SJSA1 (cell line): ENCODE results near the gene VEPH1. TPM values are rescaled to one million over a fixed set of nuclear protein-coding genes. Genes with fewer than 3 reads are reported as not detected.
"Not testable (repeated sequence)": the region's sequence is repeated elsewhere in the genome, so short reads cannot be mapped to it uniquely, and the experiment has no call there.

Experiments
- DNase-seq, 2 experiments: peaks; one replicate each; pipeline ENCODE4 v3.0.0-alpha.2; 2015 to 2020; ENCODE audit warnings: low spot score in 2 of 2, low read depth in 1 of 2
- H3K27ac ChIP-seq: fragments of 250-450 bp; sonication (Bioruptor Pico); 2 replicates; pipeline ENCODE4 v1.5.1; 2020; ENCODE audit warnings: mild to moderate bottlenecking, moderate library complexity
- H3K27me3 ChIP-seq: fragments of 250-450 bp; sonication (Bioruptor Pico); replicated peaks from 2 replicates; pipeline ENCODE4 v1.5.1; 2020; ENCODE audit warnings: mild to moderate bottlenecking, moderate library complexity
- H3K36me3 ChIP-seq: fragments of 250-450 bp; sonication (Bioruptor Pico); 2 replicates; pipeline ENCODE4 v1.5.1; 2020; ENCODE audit warnings: mild to moderate bottlenecking
- H3K4me1 ChIP-seq: fragments of 250-450 bp; sonication (Bioruptor Pico); replicated peaks from 2 replicates; pipeline ENCODE4 v1.6.1; 2021; ENCODE audit warnings: mild to moderate bottlenecking
- H3K4me3 ChIP-seq: fragments of 250-450 bp; sonication (Bioruptor Pico); 2 replicates; pipeline ENCODE4 v1.5.1; 2020; ENCODE audit warnings: mild to moderate bottlenecking
- H3K9me3 ChIP-seq: fragments of 250-450 bp; sonication (Bioruptor Pico); replicated peaks from 2 replicates; pipeline ENCODE4 v1.5.1; 2020; ENCODE audit warnings: mild to moderate bottlenecking
- total RNA-seq: library from RNA; depleted of rRNA; stranded (reverse); fragments of >200 nt; shearing (Covaris generic); gene quantifications from 2 replicates; pipeline ENCODE4 v1.2.3, GENCODE V29; 2014

Gene VEPH1
- total RNA-seq, 1 experiment from 2014 or later = 14.3 TPM

GRCh38 chr3:157347577-157348303, 155.5 kb downstream of the VEPH1 start:
- DNase-seq = no peak
- Histone ChIP-seq H3K27me3 (no peaks in the 10 kb centered on the region), H3K9me3 (no peaks in the 10 kb centered on the region), H3K27ac (no peak overlapping the region), H3K4me1 (no peaks in the 10 kb centered on the region), H3K4me3 (no peak overlapping the region), H3K36me3 (no peaks in the 10 kb centered on the region)

GRCh38 chr3:157336252-157337009, 166.8 kb downstream of the VEPH1 start:
- no peaks in the 10 kb centered on the region for H3K36me3 ChIP-seq
- DNase-seq = peak in 1 of 2 experiments; percentile 30
- H3K4me1 ChIP-seq = peaks cover 40% of the 10 kb centered on the region
- H3K27me3 ChIP-seq = no peaks in the 10 kb centered on the region
- no peaks in the 10 kb centered on the region for H3K9me3 ChIP-seq
- H3K4me3 ChIP-seq = no peak overlapping the region
- H3K27ac ChIP-seq = peak overlapping the region; percentile 72

- H3K27ac ChIP-seq = peak overlapping the region; percentile 72
- no peaks in the 10 kb centered on the region for H3K36me3 ChIP-seq
- peak; percentile 63 to 75 for DNase-seq
- H3K4me1 ChIP-seq = peaks cover 40% of the 10 kb centered on the region
- H3K4me3 ChIP-seq = no peak overlapping the region
- no peaks in the 10 kb centered on the region for H3K9me3 ChIP-seq
- no peaks in the 10 kb centered on the region for H3K27me3 ChIP-seq
Measured at GRCh38 chr3:157335233-157336076, 167.8 kb downstream of the VEPH1 start.

DNA sequence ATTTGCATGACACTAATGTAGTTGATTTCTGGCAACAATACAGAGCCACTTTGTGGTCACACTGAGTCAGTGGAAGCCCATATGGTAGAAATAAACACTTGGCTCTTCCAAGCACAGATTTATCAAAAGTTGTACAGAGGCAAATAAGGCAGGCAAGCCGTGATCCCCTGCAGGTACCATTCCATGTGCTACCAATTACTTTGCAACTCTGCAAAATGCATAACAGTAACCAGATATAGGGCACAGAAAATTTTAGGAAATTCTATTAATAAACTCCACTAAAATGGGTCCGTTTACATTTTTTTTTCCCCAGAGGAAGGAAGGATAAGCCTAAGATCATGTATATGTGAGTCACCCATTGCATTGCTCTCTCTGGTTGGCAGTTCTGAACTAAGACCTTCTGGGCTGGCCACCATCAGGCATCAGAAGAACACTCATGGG, 169.6 kb downstream of the VEPH1 start:
- Histone ChIP-seq H3K36me3 (no peaks in the 10 kb centered on the region), H3K27ac (peak overlapping the region; percentile 72), H3K4me3 (no peak overlapping the region), H3K9me3 (no peaks in the 10 kb centered on the region), H3K27me3 (no peaks in the 10 kb centered on the region), H3K4me1 (peaks cover 40% of the 10 kb centered on the region)
- peak in 1 of 2 experiments; percentile 69 for DNase-seq

DNA sequence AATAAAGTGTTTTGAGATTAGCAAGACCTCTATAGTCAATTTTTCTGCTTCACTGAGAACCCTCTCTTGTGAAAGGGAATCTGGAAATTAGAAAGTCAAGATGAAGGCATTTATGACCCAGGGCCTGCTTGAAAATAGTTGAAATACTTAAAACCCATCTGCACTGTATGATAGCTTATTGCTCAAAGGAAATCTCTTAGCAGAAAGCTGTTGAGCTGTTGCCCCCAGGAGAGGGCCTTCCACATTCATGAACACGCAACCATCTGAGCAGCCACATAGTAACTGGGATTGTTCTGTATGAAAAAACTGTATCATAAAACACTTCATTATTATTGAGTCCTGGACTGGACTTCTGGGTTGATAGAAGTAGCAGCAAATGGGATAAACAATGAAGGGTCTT, 173.0 kb downstream of the VEPH1 start:
- H3K36me3 ChIP-seq = no peaks in the 10 kb centered on the region
- no peak for DNase-seq
- H3K4me1 ChIP-seq = peaks cover 24% of the 10 kb centered on the region
- no peaks in the 10 kb centered on the region for H3K27me3 ChIP-seq
- H3K9me3 ChIP-seq = no peaks in the 10 kb centered on the region
- H3K27ac ChIP-seq = no peak overlapping the region
- no peak overlapping the region for H3K4me3 ChIP-seq

- no peak overlapping the region for H3K27ac ChIP-seq
- peaks cover 18% of the 10 kb centered on the region for H3K4me1 ChIP-seq
- DNase-seq = no peak
- H3K27me3 ChIP-seq = no peaks in the 10 kb centered on the region
- no peaks in the 10 kb centered on the region for H3K36me3 ChIP-seq
- H3K9me3 ChIP-seq = no peaks in the 10 kb centered on the region
- H3K4me3 ChIP-seq = no peak overlapping the region
Measured at GRCh38 chr3:157329551-157329950, 173.7 kb downstream of the VEPH1 start.

GRCh38 chr3:157327837-157328236, 175.4 kb downstream of the VEPH1 start:
- no peaks in the 10 kb centered on the region for H3K27me3 ChIP-seq
- H3K4me1 ChIP-seq = peaks cover under 1% of the 10 kb centered on the region
- no peaks in the 10 kb centered on the region for H3K36me3 ChIP-seq
- DNase-seq = no peak
- no peaks in the 10 kb centered on the region for H3K9me3 ChIP-seq
- H3K4me3 ChIP-seq = no peak overlapping the region
- no peak overlapping the region for H3K27ac ChIP-seq

- no peak overlapping the region for H3K4me3 ChIP-seq
- no peak overlapping the region for H3K27ac ChIP-seq
- no peaks in the 10 kb centered on the region for H3K36me3 ChIP-seq
- no peaks in the 10 kb centered on the region for H3K9me3 ChIP-seq
- no peaks in the 10 kb centered on the region for H3K27me3 ChIP-seq
- no peaks in the 10 kb centered on the region for H3K4me1 ChIP-seq
- DNase-seq = no peak
Measured at GRCh38 chr3:157327018-157327417, 176.2 kb downstream of the VEPH1 start.

DNA sequence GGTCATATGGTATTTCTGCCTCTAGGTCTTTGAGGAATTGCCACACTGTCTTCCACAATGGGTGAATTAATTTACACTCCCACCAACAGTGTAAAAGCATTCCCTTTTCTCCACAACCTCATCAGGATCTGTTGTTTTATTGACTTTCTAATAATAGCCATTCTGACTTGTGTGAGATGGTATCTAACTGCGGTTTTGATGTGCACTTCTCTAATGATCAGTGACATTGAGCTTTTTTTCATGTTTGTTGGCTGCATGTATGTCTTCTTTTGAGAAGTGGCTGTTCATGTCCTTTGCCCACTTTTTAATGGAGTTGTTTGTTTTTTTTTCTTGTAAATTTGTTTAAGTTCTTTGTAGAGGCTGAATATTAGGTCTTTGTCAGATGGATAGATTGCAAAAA, 178.3 kb downstream of the VEPH1 start:
- H3K36me3 ChIP-seq, H3K27me3 ChIP-seq, H3K9me3 ChIP-seq, H3K4me3 ChIP-seq, H3K27ac ChIP-seq, H3K4me1 ChIP-seq, DNase-seq: not testable (repeated sequence)

DNA sequence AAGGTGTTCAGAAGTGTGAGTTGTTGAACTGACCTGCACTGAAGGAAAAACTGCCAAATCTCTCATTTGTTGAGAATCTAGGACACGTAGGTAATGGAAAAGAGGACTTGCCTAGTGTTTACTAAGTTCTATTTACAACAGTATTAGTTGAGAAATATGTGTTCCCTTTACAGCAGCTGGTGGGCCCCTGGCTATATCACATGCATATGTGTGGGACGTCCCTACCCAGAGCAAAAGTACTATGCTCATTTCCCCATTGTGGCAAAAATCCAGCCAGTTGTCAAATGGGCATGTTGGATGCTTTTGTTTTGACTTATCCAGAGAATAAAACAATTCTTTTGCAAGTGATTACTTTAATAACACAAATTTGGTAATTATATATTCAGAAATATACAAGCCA, 179.9 kb downstream of the VEPH1 start:
- no peaks in the 10 kb centered on the region for H3K27me3 ChIP-seq
- no peaks in the 10 kb centered on the region for H3K4me1 ChIP-seq
- H3K27ac ChIP-seq = no peak overlapping the region
- H3K4me3 ChIP-seq = no peak overlapping the region
- no peaks in the 10 kb centered on the region for H3K36me3 ChIP-seq
- no peak for DNase-seq
- H3K9me3 ChIP-seq = no peaks in the 10 kb centered on the region

DNA sequence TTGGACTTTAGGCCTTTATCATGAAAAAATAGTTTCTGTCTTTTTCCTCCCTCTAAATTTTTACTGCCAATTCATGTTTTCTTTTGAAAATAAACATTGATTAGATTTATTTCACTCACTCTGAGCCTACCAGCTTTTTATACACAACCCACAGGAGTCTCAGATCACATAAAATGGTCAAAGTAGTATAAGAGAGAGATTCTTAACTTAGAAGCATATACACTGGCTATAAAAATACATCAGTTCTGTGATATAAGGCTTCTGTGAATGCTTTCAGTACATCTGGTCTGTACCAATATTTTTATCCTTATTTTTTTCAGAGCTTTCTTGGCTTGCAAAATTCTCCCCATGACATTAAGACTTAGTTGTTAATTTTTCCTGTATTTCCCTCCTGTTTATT, 183.5 kb downstream of the VEPH1 start:
- no peak for DNase-seq
- no peaks in the 10 kb centered on the region for H3K9me3 ChIP-seq
- H3K27ac ChIP-seq = no peak overlapping the region
- H3K4me3 ChIP-seq = no peak overlapping the region
- no peaks in the 10 kb centered on the region for H3K27me3 ChIP-seq
- no peaks in the 10 kb centered on the region for H3K36me3 ChIP-seq
- H3K4me1 ChIP-seq = no peaks in the 10 kb centered on the region

- Histone ChIP-seq H3K4me1 (no peaks in the 10 kb centered on the region), H3K9me3 (no peaks in the 10 kb centered on the region), H3K4me3 (no peak overlapping the region), H3K27ac (no peak overlapping the region), H3K27me3 (no peaks in the 10 kb centered on the region), H3K36me3 (no peaks in the 10 kb centered on the region)
- no peak for DNase-seq
Measured at GRCh38 chr3:157318639-157319288, 184.5 kb downstream of the VEPH1 start.

- DNase-seq = no peak
- Histone ChIP-seq H3K27me3 (no peaks in the 10 kb centered on the region), H3K4me3 (no peak overlapping the region), H3K36me3 (no peaks in the 10 kb centered on the region), H3K27ac (no peak overlapping the region), H3K9me3 (no peaks in the 10 kb centered on the region), H3K4me1 (no peaks in the 10 kb centered on the region)
Measured at GRCh38 chr3:157317895-157318294, 185.3 kb downstream of the VEPH1 start.
